Bone marrow (tissue), 2 donors: ENCODE measurements around the gene ATG16L2.
A peak's percentile ranks its signal among the peaks of the same experiment; 100 is the strongest.
"Not testable (repeated sequence)": the region's sequence is repeated elsewhere in the genome, so short reads cannot be mapped to it uniquely, and the experiment has no call there.

Experiments
- DNase-seq, 2 donors: peaks; one replicate each; lab custom pipeline; 2025; lab: John Stamatoyannopoulos, UW

The ATG16L2 gene

DNA sequence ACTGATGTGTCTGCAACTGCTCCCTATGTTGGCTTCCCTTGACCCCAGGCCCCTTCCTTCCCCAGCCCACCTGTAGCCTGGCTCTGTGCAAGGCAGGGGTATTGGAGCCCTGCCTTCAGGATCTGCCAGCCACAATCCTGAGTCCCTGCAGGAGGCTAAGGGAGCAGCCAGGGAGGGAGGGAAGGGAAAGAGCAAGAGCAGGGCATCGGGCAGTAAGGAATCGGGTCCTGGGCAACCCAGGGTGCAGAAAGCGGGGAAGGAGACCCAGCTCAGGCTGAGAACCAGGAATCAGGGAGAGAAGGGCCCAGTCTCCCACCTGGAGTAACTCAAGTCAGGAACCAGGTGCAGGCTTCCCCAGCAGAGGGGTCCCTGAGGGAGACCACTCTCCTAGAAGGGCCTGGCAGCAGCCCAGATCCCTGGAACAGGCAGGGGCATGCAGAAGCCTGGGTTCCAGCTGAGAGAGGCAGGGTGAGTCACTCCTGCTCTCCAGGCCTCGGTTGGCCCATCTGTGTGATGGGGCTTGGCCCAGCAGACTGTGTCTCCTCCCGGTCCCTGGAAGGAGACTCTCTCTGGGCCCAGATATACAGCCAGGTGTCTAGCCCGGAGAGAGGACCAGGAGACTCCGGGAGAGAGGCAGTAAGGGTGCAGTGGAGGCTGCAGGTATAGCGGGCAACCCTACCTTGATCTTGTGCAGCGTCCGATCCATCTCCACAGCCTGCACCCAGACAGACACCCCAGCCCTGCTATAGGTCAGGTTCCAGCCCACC, 33.7 kb upstream of the ATG16L2 start:
- no peak for DNase-seq

DNA sequence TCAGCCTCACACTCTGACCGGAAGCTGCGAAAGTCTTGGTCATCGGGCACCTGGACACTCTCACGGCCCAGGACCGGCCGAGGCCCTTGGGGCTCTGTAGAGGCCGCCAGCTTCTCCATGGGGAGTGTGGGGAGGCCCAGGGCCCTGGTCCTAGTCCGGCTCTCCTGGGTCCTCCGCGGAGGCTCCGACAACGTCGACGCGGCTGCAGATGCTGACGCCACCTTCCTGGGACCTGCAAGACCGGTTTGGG, 33.2 kb upstream of the ATG16L2 start:
- DNase-seq = no peak

DNA sequence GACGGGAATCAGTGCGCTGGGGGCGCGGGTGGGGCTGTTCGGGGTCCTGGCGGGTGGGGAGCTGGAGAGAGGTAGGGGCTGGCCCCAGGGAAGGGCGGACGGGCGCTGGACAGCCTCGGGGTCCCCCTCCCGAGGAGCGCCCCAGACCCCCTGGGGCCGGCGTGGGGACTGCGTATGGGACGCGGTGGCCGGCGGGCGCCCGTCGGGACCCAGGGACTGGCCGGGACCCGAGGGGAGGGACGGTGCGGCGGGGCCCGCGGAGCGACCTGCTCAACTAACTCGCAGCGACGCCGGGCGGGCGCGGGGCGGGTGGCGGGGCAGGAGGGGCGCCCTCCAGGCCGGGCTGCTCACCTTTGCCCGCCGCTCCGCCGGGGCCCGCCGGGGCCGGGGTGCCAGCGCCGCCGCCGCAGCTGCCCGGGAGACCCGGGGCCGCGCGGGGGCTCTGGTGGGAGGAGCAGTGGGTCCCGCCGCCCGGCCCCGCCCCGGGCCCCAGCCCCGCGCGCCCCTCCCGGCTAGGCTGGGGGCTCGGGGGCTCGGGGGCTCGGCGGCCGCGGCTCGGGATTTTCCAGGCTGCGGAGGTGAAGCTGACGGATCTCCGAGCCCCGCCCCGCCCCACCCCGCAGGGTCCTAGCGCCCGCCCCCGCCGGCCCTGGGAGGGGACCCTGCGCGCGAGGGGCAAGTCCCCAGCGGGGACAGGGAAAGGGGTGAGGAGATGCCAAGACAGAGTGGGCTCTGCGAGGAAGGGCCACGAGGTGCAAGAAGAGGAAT, 32.7 kb upstream of the ATG16L2 start:
- no peak for DNase-seq

- DNase-seq = no peak
These were observed 31.9 kb upstream of the ATG16L2 start for GRCh38 chr11:72782081-72782920.

- DNase-seq = no peak
These were observed 30.9 kb upstream of the ATG16L2 start for GRCh38 chr11:72783144-72783905.

GRCh38 chr11:72784662-72785061, 29.5 kb upstream of the ATG16L2 start:
- DNase-seq = no peak

DNA sequence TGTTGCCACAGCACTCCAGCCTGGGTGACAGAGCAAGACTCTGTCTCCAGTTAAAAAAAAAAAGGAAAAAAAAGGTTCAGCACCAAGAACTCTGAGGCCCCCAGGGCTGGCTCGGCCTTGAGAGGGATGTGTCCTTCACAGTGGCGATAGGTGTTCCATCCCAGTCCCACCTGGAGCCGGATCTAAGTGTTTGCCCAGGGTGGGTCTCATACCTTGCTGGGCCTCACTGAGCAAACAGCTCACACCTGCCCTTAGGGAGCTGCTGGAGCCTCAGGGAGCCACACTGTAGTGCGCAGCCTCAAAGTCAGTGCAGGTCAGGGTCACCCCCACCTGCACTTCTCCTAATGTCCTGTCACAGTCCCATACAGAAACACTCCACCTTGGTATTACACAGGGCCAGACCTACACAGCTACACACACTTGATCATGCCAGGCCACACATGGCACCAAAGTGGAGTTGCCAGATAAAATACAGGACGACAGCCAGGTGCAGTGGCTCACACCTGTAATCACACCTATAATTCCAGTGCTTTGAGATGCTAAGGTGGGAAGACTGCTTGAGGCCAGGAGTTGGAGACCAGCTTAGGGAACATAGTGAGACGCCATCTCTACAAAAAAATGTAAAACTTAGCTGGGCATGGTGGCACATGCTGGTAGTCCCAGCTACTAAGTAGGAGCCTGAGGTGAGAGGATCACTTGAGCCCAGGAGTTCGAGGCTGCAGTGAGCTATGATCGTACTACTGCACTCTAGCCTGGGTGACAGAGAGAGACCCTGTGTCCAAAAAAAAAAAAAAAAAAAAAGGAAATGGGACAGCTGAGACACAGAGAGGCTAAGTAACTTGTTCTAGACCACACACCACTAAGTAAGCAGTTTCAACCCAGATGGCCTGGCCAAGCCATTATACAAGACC, 27.7 kb upstream of the ATG16L2 start:
- no peak for DNase-seq

- DNase-seq = peak in 1 of 2 donors; percentile 75
These were observed 26.8 kb upstream of the ATG16L2 start for GRCh38 chr11:72787216-72788104.

GRCh38 chr11:72788241-72788640, 26.0 kb upstream of the ATG16L2 start:
- no peak for DNase-seq

DNA sequence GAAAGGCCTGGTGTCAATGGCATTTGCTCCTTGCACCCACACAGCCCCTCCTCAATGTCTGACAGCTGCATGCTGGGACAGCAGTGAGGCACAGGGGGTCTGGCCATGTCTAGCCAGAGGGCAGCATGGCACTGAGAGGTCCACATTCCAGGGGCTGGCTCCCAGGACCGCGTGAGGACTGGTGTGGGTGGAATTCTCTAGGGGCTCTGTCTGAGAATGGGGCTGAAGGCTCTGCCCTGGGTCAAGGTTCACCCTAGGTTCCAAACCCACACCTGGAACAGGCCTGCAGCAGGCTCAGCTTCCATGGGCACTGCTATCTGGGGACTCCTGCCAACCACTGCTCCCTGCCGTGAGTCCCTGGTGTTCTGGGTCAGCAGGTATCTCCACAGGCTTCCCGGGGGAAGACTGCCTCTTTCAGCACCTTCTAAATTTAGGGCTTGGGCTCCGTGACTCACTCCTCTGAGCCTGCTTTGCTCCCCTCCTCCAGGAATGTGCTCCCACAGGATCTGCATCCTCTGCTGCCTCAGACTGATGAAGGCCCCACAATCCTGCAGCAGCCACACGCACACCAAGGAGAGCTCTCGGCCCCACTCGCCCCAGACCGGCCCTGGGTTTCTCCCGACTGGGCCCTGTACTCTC, 24.6 kb upstream of the ATG16L2 start:
- DNase-seq = no peak

DNA sequence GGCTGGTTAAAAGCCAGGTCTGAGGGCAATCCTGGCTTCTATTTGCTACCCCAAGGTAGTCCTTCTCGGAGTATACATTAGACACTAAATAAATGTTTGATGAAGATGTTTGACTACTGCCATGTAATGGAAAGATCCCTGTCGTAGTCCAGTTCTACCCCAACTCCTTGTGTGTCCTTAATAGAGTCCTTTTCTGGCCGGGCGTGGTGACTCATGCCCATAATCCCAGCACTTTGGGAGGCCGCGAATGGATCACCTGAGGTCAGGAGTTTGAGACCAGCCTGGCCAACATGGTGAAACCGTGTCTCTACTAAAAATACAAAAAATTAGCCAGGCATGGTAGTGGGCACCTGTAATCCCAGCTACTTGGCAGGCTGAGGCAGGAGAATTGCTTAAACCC, 23.0 kb upstream of the ATG16L2 start:
- DNase-seq = not testable (repeated sequence)

- DNase-seq = no peak
These were observed 21.7 kb upstream of the ATG16L2 start for GRCh38 chr11:72792437-72793021.

GRCh38 chr11:72793076-72793424, 21.2 kb upstream of the ATG16L2 start:
- no peak for DNase-seq

DNA sequence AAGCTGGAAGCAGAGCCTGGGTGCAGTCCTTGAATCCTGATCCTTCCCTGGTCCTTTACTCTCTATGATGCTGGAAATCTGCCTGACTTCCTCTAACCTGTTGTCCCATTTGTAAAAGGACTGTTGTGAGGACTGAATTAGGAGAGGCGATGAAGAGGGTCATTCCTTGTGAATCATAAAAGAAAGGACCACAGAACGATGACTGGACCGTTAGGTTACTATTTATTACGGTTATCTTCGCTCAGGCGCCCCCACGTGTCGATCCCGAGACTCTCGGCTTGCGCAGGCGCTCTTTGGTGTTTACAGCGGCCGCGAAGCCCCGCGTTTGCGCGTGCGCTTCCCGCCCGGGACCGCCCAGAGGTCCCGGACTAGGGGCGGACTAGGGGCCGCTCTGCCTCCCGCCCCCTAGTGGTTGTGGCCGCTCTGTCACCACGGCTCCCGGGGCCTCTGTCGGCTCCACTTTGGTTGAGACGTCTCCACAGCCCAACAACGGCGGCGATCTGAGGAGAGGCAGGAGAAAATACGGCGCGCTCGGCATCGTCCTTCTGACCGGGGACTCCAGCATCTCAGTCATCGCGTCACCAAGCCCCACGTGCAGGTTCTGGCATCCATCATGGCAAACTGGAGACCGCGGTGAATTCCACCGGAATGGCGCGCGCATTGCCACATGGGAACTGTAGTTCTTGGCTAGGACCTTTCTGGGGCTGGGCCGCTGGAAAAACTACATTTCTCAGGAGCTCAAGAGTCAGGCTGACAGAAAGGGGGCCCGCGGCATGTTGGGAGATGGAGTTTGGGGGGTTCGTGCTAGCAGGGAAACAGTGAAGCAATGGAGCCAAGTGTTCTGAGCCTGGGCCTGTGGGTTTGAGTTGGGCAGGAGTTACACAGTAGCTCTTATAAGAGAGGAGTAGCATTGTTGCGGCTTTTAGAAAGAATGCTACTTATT, 20.5 kb upstream of the ATG16L2 start, which contains the start of gene STARD10:
STARD10 (minus strand) TSS at position 623 of the 943 bp plus-strand sequence. CDS start 12,866 bp downstream, outside the sequence.
- DNase-seq = peak; percentile 88 to 93

DNA sequence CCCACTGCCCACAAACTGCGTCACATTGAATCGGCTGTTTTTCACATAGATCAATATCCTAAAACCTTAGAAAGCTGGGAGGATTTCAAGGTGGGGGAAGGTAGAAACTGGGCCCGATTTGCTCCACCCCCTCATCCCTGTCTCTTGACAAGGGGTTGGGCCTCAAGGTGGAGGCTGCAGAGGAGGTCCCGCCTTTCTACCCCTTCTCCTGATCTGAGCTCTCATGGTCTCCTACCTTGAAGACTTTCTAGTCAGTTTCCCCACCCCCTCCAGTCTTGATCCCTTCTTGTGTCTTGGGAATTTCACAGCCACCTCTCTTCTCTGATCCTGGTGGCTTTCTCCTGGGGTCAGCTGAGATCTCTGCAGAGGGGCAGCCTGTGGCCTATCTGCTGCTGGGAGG, 15.8 kb upstream of the ATG16L2 start:
- DNase-seq = no peak

- DNase-seq = no peak
These were observed 14.8 kb upstream of the ATG16L2 start for GRCh38 chr11:72799441-72799840.

- DNase-seq = no peak
These were observed 11.4 kb upstream of the ATG16L2 start for GRCh38 chr11:72802822-72803221.

- peak; percentile 28 to 35 for DNase-seq
These were observed 9.0 kb upstream of the ATG16L2 start for GRCh38 chr11:72805216-72805615.
